ENCODE measurements around the gene GAB2. TPM values are rescaled to one million over a fixed set of nuclear protein-coding genes. Genes with fewer than 3 reads are reported as not detected.

GAB2 gene
- total RNA-seq, 2 experiments from 2014 or later = 10.7 to 11.9 TPM

DNA sequence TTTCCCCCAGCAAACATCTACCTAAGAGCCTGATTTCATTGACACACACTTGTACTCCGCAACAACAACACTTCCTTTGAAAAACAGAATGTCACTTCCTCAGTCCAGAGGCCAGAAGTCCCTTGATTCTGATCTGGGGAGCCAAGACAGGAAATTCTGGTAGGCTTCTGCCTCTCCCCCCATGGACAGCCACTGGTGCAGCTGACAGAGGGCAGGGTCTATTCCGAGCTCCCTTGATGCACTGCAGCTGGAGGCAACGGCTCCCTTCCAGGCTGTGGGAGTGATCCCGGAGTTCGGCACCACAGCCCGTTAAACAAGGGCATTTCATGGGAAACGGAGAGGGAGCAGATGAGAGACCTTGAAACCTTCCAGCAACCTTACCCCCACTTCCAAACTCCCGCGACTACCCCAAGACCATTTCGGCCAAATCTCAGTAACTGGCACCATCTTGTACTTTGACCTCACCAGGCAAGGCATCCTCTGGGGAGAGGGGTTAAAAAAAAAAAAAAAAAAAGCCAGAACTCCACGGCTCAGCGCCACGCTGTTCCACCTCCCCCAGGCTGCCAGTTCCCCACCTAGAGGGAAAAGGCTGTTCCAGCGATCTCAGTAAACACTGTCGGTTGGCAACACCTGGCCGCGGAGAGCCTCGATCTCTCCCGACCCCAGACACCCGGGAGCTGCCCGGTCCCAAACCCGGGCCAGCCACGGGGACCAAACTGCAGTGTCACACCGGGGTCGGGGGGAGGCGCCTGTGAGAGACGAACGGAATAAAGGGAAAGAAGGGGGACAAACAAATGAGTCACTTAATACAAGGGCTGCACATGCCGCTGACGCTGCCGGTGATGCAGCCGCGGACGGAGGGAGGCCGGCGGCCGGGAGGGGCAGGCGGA, 1.1 kb downstream of the GAB2 start:
- H3K4me3 Mint-ChIP-seq = peak overlapping the region; percentile 88
- Histone ChIP-seq H3K27me3 (ENCODE audit: control insufficient read depth in 1 of 2, insufficient read depth in 2 of 2, low read length in 2 of 2) (peaks cover 0 to 5% of the 10 kb centered on the region in 2 experiments), H3K4me1 (ENCODE audit: insufficient read depth, low read length) (peaks cover 33% of the 10 kb centered on the region), H3K4me3 (ENCODE audit: low read length) (peak overlapping the region; percentile 59), H3K9me3 (ENCODE audit: control insufficient read depth in 1 of 2, insufficient read depth in 1 of 2, low read length in 2 of 2) (no peaks in the 10 kb centered on the region), H3K27ac (ENCODE audit: low read depth in 1 of 2, low read length in 2 of 2) (peak overlapping the region in 1 of 2 donors; percentile 4), H3K36me3 (ENCODE audit: insufficient read depth, low read length) (no peaks in the 10 kb centered on the region)
- peaks cover 8% of the 10 kb centered on the region for H3K36me3 Mint-ChIP-seq (ENCODE audit: low read depth)
- ChIA-PET POLR2A (interaction anchor here (0.5 to 3.4 kb wide), 5 partner anchors 127 to 597 kb away, joined by 3 to 19 read pairs (median 5); partner anchors contain the start of genes ALG8 and NARS2), CTCF (interaction anchor here (0.6 to 3.1 kb wide), 9 partner anchors 16 to 422 kb away, joined by 3 to 15 read pairs (median 3); partner anchors contain the start of genes ALG8 and INTS4)
- ATAC-seq (ENCODE audit: poor library complexity) = peak; percentile 70
- no peaks in the 10 kb centered on the region for H3K9me3 Mint-ChIP-seq
- TF ChIP-seq, protein P1, sequence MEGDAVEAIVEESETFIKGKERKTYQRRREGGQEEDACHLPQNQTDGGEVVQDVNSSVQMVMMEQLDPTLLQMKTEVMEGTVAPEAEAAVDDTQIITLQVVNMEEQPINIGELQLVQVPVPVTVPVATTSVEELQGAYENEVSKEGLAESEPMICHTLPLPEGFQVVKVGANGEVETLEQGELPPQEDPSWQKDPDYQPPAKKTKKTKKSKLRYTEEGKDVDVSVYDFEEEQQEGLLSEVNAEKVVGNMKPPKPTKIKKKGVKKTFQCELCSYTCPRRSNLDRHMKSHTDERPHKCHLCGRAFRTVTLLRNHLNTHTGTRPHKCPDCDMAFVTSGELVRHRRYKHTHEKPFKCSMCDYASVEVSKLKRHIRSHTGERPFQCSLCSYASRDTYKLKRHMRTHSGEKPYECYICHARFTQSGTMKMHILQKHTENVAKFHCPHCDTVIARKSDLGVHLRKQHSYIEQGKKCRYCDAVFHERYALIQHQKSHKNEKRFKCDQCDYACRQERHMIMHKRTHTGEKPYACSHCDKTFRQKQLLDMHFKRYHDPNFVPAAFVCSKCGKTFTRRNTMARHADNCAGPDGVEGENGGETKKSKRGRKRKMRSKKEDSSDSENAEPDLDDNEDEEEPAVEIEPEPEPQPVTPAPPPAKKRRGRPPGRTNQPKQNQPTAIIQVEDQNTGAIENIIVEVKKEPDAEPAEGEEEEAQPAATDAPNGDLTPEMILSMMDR (IDR thresholded peaks at IDR 0.05) = peak; percentile 73
- H3K27me3 Mint-ChIP-seq = peaks cover 28% of the 10 kb centered on the region
- peaks cover 22% of the 10 kb centered on the region for H3K4me1 Mint-ChIP-seq (ENCODE audit: low read depth)
- intact Hi-C loops (cut with DNase I, micrococcal nuclease) = loop anchor here (2.0 to 5.0 kb wide), 5 partner anchors 148 to 599 kb away; partner anchors contain the start of genes KCTD21 (in 2 of the 2), USP35 (in 2 of the 2) and ALG8 (in 1 of the 2)
- peak; percentile 57 to 86 (median 74) for DNase-seq
- H3K27ac Mint-ChIP-seq = peak overlapping the region; percentile 84

DNA sequence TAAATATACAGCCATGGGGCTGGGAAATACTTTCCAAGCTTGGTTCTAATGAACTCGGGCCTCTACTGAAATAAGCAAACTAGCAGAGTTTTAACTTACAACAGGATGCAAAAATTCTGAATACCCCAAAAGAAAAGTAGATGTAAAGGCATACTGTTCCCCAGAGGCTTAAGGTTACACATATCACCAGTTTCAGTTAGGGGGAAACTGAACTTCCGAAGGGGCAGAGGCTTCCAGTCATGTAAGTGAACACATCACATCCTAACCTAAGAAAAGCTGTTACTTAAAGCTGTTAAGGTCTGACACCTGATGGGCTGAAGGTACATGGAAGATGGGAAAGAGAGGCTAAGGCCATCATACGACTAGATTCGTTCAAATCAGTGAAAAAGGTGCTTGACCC, 2.3 kb downstream of the GAB2 start:
- no peak for DNase-seq
- peak overlapping the region; percentile 79 for H3K4me3 Mint-ChIP-seq
- no peaks in the 10 kb centered on the region for H3K36me3 ChIP-seq (ENCODE audit: insufficient read depth, low read length)
- H3K4me3 ChIP-seq (ENCODE audit: low read length) = no peak overlapping the region
- CTCF ChIA-PET = interaction anchor here (0.8 to 1.7 kb wide), 3 partner anchors 149 to 275 kb away, joined by 3 to 8 read pairs (median 5); partner anchors contain the start of gene ALG8
- POLR2A ChIA-PET = interaction anchor here (1.3 kb wide), 1 partner anchor 149 kb away, joined by 4 read pairs; no protein-coding TSS in a partner anchor
- H3K36me3 Mint-ChIP-seq (ENCODE audit: low read depth) = peaks cover 8% of the 10 kb centered on the region
- H3K27ac Mint-ChIP-seq = no peak overlapping the region
- peaks cover 0 to 3% of the 10 kb centered on the region in 2 experiments for H3K27me3 ChIP-seq (ENCODE audit: control insufficient read depth in 1 of 2, insufficient read depth in 2 of 2, low read length in 2 of 2)
- TF ChIP-seq, protein P1 (IDR thresholded peaks at IDR 0.05) = no peak
- H3K9me3 ChIP-seq (ENCODE audit: control insufficient read depth in 1 of 2, insufficient read depth in 1 of 2, low read length in 2 of 2) = peaks cover 0 to under 1% of the 10 kb centered on the region in 2 experiments
- H3K27me3 Mint-ChIP-seq = peaks cover 19% of the 10 kb centered on the region
- H3K27ac ChIP-seq (ENCODE audit: low read depth in 1 of 2, low read length in 2 of 2) = no peak overlapping the region
- H3K9me3 Mint-ChIP-seq = no peaks in the 10 kb centered on the region
- ATAC-seq (ENCODE audit: poor library complexity) = no peak
- peaks cover 24% of the 10 kb centered on the region for H3K4me1 ChIP-seq (ENCODE audit: insufficient read depth, low read length)
- H3K4me1 Mint-ChIP-seq (ENCODE audit: low read depth) = peaks cover 20% of the 10 kb centered on the region
- intact Hi-C loops (cut with DNase I, micrococcal nuclease) = loop anchor here (5.0 kb wide), 4 partner anchors 228 to 598 kb away; partner anchors contain the start of genes KCTD21 (in 2 of the 2), USP35 (in 2 of the 2) and ALG8 (in 1 of the 2)

DNA sequence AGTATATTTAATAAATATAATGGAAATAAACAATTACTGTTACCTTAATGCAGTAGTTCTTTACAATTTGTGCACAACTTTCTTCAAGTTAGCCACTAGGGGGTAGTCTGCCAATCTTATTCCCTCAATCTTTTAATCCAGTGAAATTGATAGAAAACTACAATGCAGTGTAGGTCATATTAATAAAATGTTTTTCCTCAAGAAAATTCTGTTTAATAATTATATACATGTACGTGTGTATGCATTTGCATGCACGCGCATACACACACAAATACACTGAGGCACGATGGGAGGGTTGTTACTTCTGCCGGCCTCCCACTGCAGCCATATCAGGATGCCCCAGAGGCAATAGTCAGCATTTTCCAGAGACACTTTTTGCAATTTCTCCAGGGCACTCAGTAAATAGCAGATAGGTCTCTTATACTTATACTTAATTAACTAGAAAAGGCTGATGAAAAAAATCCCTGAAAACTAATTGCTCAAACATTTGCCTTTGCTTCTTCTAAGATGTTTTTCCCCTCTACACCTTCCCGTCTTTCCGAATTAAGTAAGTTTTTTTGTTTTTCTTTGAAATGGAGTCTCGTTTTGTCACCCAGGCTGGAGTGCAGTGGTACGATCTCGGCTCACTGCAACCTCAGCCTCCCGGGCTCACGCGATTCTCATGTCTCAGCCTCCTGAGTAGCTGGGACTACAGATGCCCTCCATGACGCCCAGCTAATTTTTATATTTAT, 3.1 kb downstream of the GAB2 start:
- ATAC-seq (ENCODE audit: poor library complexity) (no peak), DNase-seq (peak in 3 of 14 experiments; percentile 37 to 44 (median 39))
- ChIA-PET POLR2A (no interaction called here), CTCF (interaction anchor here (1.7 kb wide), 1 partner anchor 150 kb away, joined by 8 read pairs; no protein-coding TSS in a partner anchor)
- peaks cover 20% of the 10 kb centered on the region for H3K4me1 ChIP-seq (ENCODE audit: insufficient read depth, low read length)
- no peak overlapping the region for H3K27ac Mint-ChIP-seq
- intact Hi-C loops (cut with DNase I, micrococcal nuclease) = loop anchor here (1.0 to 5.0 kb wide), 5 partner anchors 150 to 597 kb away; partner anchors contain the start of genes KCTD21 (in 2 of the 2), USP35 (in 2 of the 2) and ALG8 (in 1 of the 2)
- H3K36me3 Mint-ChIP-seq (ENCODE audit: low read depth) = peaks cover 8% of the 10 kb centered on the region
- TF ChIP-seq, protein P1 (IDR thresholded peaks at IDR 0.05) = peak; percentile 79
- H3K27me3 Mint-ChIP-seq = peaks cover 13% of the 10 kb centered on the region
- no peak overlapping the region for H3K4me3 Mint-ChIP-seq
- no peaks in the 10 kb centered on the region for H3K36me3 ChIP-seq (ENCODE audit: insufficient read depth, low read length)
- no peak overlapping the region for H3K4me3 ChIP-seq (ENCODE audit: low read length)
- H3K9me3 Mint-ChIP-seq = no peaks in the 10 kb centered on the region
- H3K27ac ChIP-seq (ENCODE audit: low read depth in 1 of 2, low read length in 2 of 2) = no peak overlapping the region
- H3K4me1 Mint-ChIP-seq (ENCODE audit: low read depth) = peaks cover 17% of the 10 kb centered on the region
- H3K9me3 ChIP-seq (ENCODE audit: control insufficient read depth in 1 of 2, insufficient read depth in 1 of 2, low read length in 2 of 2) = peaks cover 0 to 5% of the 10 kb centered on the region in 2 experiments
- H3K27me3 ChIP-seq (ENCODE audit: control insufficient read depth in 1 of 2, insufficient read depth in 2 of 2, low read length in 2 of 2) = no peaks in the 10 kb centered on the region

Data from CD4-positive, alpha-beta T cell (primary cell).